ENCODE results near the gene C8G.

DNA sequence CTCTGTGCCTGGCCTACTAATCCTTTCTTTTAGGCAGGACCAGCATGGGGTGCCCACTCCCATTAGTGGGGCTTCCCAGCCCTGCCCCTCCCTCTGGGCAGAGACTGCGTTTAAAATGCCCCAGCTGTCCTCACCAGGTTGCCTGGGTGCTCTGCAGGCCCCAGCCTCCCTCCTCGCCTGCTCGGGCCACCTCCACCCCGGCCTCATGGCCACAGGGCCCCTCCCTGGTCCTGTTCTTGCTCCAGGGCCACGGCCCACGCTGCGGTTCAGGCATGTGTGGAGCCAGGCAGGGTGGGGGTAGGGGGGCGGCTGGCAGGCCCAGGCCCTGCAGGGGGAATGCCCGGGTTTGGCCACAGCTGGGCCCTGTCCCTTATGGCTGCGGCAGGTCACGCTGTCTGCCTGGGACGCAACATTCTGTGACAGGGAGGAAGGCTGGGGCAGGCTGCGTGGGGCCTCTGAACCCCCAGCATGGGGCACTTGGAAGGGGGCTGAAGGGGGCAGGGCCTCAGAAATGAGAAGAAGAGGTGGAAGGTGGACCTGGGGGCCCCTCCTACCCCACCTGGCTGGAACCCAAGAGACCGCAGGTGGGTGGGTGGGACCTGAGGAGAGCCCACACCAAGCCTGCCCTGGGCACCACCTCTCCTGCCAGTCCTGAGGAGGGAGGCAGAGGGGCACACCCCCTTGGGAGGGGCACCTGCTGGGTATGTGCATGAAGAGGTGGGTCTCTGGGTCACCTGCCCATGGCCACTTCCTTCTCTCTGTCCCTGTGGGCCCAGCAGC lies 6.7 kb downstream of the C8G start, which contains the start of gene LCN12:
- no peak for TF ChIP-seq FOXM1 (IDR thresholded peaks at IDR 0.05; ENCODE audit: borderline replicate concordance, low read depth)
- TF ChIP-seq RAD21 (IDR thresholded peaks at IDR 0.05; ENCODE audit: low read depth): no peak
- no peak; the same call in 1 of the 2 replicates for TF ChIP-seq YY1 (IDR thresholded peaks at IDR 0.05; ENCODE audit: low read depth)
- peak; percentile 62; the same call in 1 of the 2 replicates for TF ChIP-seq USF1 (IDR thresholded peaks at IDR 0.05)
- no peak for TF ChIP-seq TEAD4 (IDR thresholded peaks at IDR 0.05)
- no peak for TF ChIP-seq REST (IDR thresholded peaks at IDR 0.05; ENCODE audit: low read depth)
- no peak for TF ChIP-seq CEBPB (IDR thresholded peaks at IDR 0.05)
- TF ChIP-seq TAF1 (IDR thresholded peaks at IDR 0.05; ENCODE audit: low read depth): no peak
- TF ChIP-seq CREB1 (IDR thresholded peaks at IDR 0.05; ENCODE audit: low read depth): no peak
- TF ChIP-seq EP300 (IDR thresholded peaks at IDR 0.05; ENCODE audit: borderline replicate concordance): no peak
- TF ChIP-seq TCF12 (IDR thresholded peaks at IDR 0.05; ENCODE audit: low read depth): peak; percentile 36; the same call in 1 of the 2 replicates
- TF ChIP-seq EGR1 (IDR thresholded peaks at IDR 0.05): no peak

Measured in Ishikawa (cell line).